ENCODE data around the gene SKOR2.

DNA sequence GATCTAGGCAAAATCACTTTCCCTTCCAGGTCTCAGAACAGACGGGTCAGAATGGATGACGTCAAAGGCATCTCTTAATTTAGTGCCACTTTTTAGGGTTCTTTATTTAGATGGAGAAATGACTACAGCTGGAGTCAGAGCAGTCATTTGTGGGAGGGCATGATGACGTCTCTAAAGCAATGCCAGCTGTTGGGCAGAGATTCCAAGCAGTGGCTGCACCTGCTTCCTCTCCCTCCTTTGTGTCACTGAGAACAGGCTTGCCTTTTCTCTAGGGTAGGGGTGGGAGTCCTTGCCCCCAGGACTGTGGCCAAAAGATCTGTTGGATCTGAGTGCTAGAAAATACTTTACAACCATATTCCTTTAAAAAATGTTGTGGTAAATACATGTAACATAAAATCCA is 28.7 kb upstream of the SKOR2 start:
- TF ChIP-seq, protein P1, sequence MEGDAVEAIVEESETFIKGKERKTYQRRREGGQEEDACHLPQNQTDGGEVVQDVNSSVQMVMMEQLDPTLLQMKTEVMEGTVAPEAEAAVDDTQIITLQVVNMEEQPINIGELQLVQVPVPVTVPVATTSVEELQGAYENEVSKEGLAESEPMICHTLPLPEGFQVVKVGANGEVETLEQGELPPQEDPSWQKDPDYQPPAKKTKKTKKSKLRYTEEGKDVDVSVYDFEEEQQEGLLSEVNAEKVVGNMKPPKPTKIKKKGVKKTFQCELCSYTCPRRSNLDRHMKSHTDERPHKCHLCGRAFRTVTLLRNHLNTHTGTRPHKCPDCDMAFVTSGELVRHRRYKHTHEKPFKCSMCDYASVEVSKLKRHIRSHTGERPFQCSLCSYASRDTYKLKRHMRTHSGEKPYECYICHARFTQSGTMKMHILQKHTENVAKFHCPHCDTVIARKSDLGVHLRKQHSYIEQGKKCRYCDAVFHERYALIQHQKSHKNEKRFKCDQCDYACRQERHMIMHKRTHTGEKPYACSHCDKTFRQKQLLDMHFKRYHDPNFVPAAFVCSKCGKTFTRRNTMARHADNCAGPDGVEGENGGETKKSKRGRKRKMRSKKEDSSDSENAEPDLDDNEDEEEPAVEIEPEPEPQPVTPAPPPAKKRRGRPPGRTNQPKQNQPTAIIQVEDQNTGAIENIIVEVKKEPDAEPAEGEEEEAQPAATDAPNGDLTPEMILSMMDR (conservative IDR thresholded peaks at IDR 0.05; ENCODE audit: low read depth, low read length): no peak
- TF ChIP-seq, protein P2, sequence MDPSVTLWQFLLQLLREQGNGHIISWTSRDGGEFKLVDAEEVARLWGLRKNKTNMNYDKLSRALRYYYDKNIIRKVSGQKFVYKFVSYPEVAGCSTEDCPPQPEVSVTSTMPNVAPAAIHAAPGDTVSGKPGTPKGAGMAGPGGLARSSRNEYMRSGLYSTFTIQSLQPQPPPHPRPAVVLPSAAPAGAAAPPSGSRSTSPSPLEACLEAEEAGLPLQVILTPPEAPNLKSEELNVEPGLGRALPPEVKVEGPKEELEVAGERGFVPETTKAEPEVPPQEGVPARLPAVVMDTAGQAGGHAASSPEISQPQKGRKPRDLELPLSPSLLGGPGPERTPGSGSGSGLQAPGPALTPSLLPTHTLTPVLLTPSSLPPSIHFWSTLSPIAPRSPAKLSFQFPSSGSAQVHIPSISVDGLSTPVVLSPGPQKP (IDR thresholded peaks at IDR 0.05; ENCODE audit: borderline replicate concordance, low read depth, low read length): no peak

Data from IMR-90 (cell line).